ENCODE measurements around the gene CST5.
"Not testable (repeated sequence)": the region's sequence is repeated elsewhere in the genome, so short reads cannot be mapped to it uniquely, and the experiment has no call there.

CST5 gene

GRCh38 chr20:23887856-23888255 is 8.3 kb upstream of the CST5 start:
- no peak for FAIRE-seq

GRCh38 chr20:23884771-23885162 is 5.2 kb upstream of the CST5 start:
- FAIRE-seq, result no peak

- no peak for FAIRE-seq
Observed at GRCh38 chr20:23884136-23884770, 4.7 kb upstream of the CST5 start.

GRCh38 chr20:23881371-23881770 is 1.8 kb upstream of the CST5 start:
- no peak for FAIRE-seq

GRCh38 chr20:23880417-23880816 is 869 bp upstream of the CST5 start:
- no peak for FAIRE-seq

GRCh38 chr20:23879811-23880374 is 345 bp upstream of the CST5 start:
- FAIRE-seq, result no peak

GRCh38 chr20:23878787-23879186 is 761 bp downstream of the CST5 start:
- no peak for FAIRE-seq

- FAIRE-seq, result not testable (repeated sequence)
Observed at GRCh38 chr20:23878016-23878542, 1.5 kb downstream of the CST5 start.

- FAIRE-seq, result no peak
Observed at GRCh38 chr20:23877524-23877923, 2.0 kb downstream of the CST5 start.

- no peak for FAIRE-seq
Observed at GRCh38 chr20:23875606-23876237, 3.8 kb downstream of the CST5 start.

- FAIRE-seq, result no peak
Observed at GRCh38 chr20:23874747-23875146, 4.8 kb downstream of the CST5 start.

GRCh38 chr20:23873370-23874015 is 6.1 kb downstream of the CST5 start:
- no peak for FAIRE-seq

- FAIRE-seq, result no peak
Observed at GRCh38 chr20:23872065-23872464, 7.5 kb downstream of the CST5 start.

GRCh38 chr20:23870461-23870860 is 9.1 kb downstream of the CST5 start:
- FAIRE-seq, result no peak

GRCh38 chr20:23869520-23869919 is 10.0 kb downstream of the CST5 start:
- no peak for FAIRE-seq

GRCh38 chr20:23868321-23868720 is 11.2 kb downstream of the CST5 start:
- no peak for FAIRE-seq

GRCh38 chr20:23867152-23867776 is 12.3 kb downstream of the CST5 start:
- no peak for FAIRE-seq

GRCh38 chr20:23860771-23861170 is 18.8 kb downstream of the CST5 start:
- FAIRE-seq, result not testable (repeated sequence)

GRCh38 chr20:23857962-23858595 is 21.5 kb downstream of the CST5 start:
- no peak for FAIRE-seq

GRCh38 chr20:23856736-23857135 is 22.8 kb downstream of the CST5 start:
- FAIRE-seq, result no peak

GRCh38 chr20:23856226-23856625 is 23.3 kb downstream of the CST5 start:
- no peak for FAIRE-seq

- no peak for FAIRE-seq
Observed at GRCh38 chr20:23841693-23842092, 37.9 kb downstream of the CST5 start.

- FAIRE-seq, result no peak
Observed at GRCh38 chr20:23835716-23836115, 43.8 kb downstream of the CST5 start.

All from TTC549 (cell line).